Tibial nerve (tissue), 4 donors: ENCODE results near the gene MAVS. TPM values are rescaled to one million over a fixed set of nuclear protein-coding genes. Genes with fewer than 3 reads are reported as not detected.

ENCODE experiments used
- DNase-seq, 2 donors: peaks; one replicate each; pipeline ENCODE4 v3.0.0-alpha.2; 2019; ENCODE audit warnings: low spot score in 2 of 2
- H3K27ac ChIP-seq, 4 donors: fragments of 200-600 bp; sonication (generic) in 3 of 4; one replicate each; pipeline ENCODE4 v1.5.1; 2017 to 2019; ENCODE audit warnings: mild to moderate bottlenecking in 1 of 4
- H3K27me3 ChIP-seq, 2 donors: fragments of 200-600 bp; sonication (generic) in 1 of 2; one replicate each; pipeline versions ENCODE4 v1.5.1 to v1.6.0; 2017 to 2019
- H3K36me3 ChIP-seq, 3 donors: fragments of 200-600 bp; sonication (generic); one replicate each; pipeline ENCODE4 v1.5.1; 2018 to 2019
- H3K4me1 ChIP-seq, 4 donors: fragments of 200-600 bp; sonication (generic) in 3 of 4; one replicate each; pipeline ENCODE4 v1.5.1; 2017 to 2019
- H3K4me3 ChIP-seq, 4 donors: fragments of 200-600 bp; sonication (generic) in 3 of 4; one replicate each; pipeline ENCODE4 v1.5.1; 2017 to 2019; ENCODE audit warnings: mild to moderate bottlenecking in 1 of 4, moderate library complexity in 1 of 4
- H3K9me3 ChIP-seq, 4 donors: fragments of 200-600 bp; sonication (generic) in 3 of 4; one replicate each; pipeline ENCODE4 v1.5.1; 2017 to 2019
- CTCF ChIP-seq, 5 experiments: fragments of 200-600 bp in 3 of 5; fragments of 450-650 bp in 2 of 5; sonication (generic) in 3 of 5; IDR thresholded peaks; one replicate each; pipeline ENCODE4 v1.5.1; 2016 to 2019; ENCODE audit warnings: antibody characterized with exemption in 5 of 5, mild to moderate bottlenecking in 3 of 5, moderate library complexity in 2 of 5
- EP300 ChIP-seq, 2 donors: sonication (generic); formaldehyde crosslinking; IDR thresholded peaks; one replicate each; pipeline ENCODE4 v1.6.1; 2017; ENCODE audit warnings: antibody characterized with exemption in 2 of 2, mild to moderate bottlenecking in 1 of 2
- POLR2A ChIP-seq, 2 donors: fragments of 450-650 bp; IDR thresholded peaks; one replicate each; pipeline ENCODE4 v1.6.1; 2017; ENCODE audit warnings: antibody characterized with exemption in 2 of 2, mild to moderate bottlenecking in 2 of 2, moderate library complexity in 2 of 2
- WGBS, 2 donors: methylation state at CpG; one replicate each; pipeline ENCODE4 v1.1.5; 2018; 5-methylcytosine and 5-hydroxymethylcytosine counted together
- total RNA-seq, 4 donors: library from RNA; depleted of rRNA; stranded (reverse); fragments of >200 nt; gene quantifications; one replicate each; pipeline ENCODE4 v1.1.0, GENCODE V29; 2016

The MAVS gene
- total RNA-seq: 10 to 100 TPM; 34.5 to 49.8 (median 39.3) TPM

- Histone ChIP-seq H3K4me1 (peaks cover 0 to 28% (median 10%) of the 10 kb centered on the region in 4 donors), H3K9me3 (no peaks in the 10 kb centered on the region), H3K27me3 (no peaks in the 10 kb centered on the region), H3K36me3 (peaks cover 0 to 4% (median 0%) of the 10 kb centered on the region in 3 donors), H3K4me3 (peak within 1 kb of the TSS; percentile 73 to 94 (median 86)), H3K27ac (peak within 1 kb of the TSS; percentile 81 to 98 (median 91))
- TF ChIP-seq CTCF (IDR thresholded peaks at IDR 0.05): peak in 1 of 5 experiments; percentile 36
- TF ChIP-seq POLR2A (IDR thresholded peaks at IDR 0.05): peak in 1 of 2 donors; percentile 86
- TF ChIP-seq EP300 (IDR thresholded peaks at IDR 0.05): peak in 1 of 2 donors; percentile 90
- DNase-seq: peak; percentile 80 to 81
- WGBS, 2 donors: 0% methylated on average over 14 to 45 of the region's 72 CpGs
Observed at GRCh38 chr20:3846740-3847428, at the start of gene MAVS. MAVS (plus strand) TSS chr20:3846834; CDS start chr20:3854625, 7,791 bp downstream.

- DNase-seq: no peak
- Histone ChIP-seq H3K27ac (peak overlapping the region; percentile 60 to 98 (median 94)), H3K9me3 (no peaks in the 10 kb centered on the region), H3K4me3 (peak overlapping the region in 3 of 4 donors; percentile 46 to 67 (median 64)), H3K27me3 (no peaks in the 10 kb centered on the region), H3K4me1 (peaks cover 0 to 54% (median 26%) of the 10 kb centered on the region in 4 donors), H3K36me3 (peaks cover 0 to 35% (median 3%) of the 10 kb centered on the region in 3 donors)
- WGBS, 2 donors: 74 to 80% methylated on average over 4 to 5 of the region's 5 CpGs
- TF ChIP-seq POLR2A (IDR thresholded peaks at IDR 0.05) (no peak), CTCF (IDR thresholded peaks at IDR 0.05) (no peak), EP300 (IDR thresholded peaks at IDR 0.05) (no peak)
Observed at GRCh38 chr20:3797226-3797545, 49.4 kb upstream of the MAVS start.

GRCh38 chr20:3797592-3798372 is 48.9 kb upstream of the MAVS start:
- TF ChIP-seq POLR2A (IDR thresholded peaks at IDR 0.05) (no peak), EP300 (IDR thresholded peaks at IDR 0.05) (no peak), CTCF (IDR thresholded peaks at IDR 0.05) (no peak)
- DNase-seq: no peak
- H3K4me1 ChIP-seq: peaks cover 0 to 56% (median 26%) of the 10 kb centered on the region in 4 donors
- H3K4me3 ChIP-seq: peak overlapping the region in 2 of 4 donors; percentile 64 to 67
- H3K27ac ChIP-seq: peak overlapping the region in 3 of 4 donors; percentile 60 to 98 (median 96)
- H3K27me3 ChIP-seq: no peaks in the 10 kb centered on the region
- H3K36me3 ChIP-seq: peaks cover 0 to 41% (median 3%) of the 10 kb centered on the region in 3 donors
- H3K9me3 ChIP-seq: no peaks in the 10 kb centered on the region
- WGBS, 2 donors: 63 to 69% methylated on average over 19 of the region's 19 CpGs

- no peak for DNase-seq
- TF ChIP-seq EP300 (IDR thresholded peaks at IDR 0.05) (no peak), CTCF (IDR thresholded peaks at IDR 0.05) (no peak), POLR2A (IDR thresholded peaks at IDR 0.05) (no peak)
- 68 to 71% methylated on average over 5 of the region's 5 CpGs for WGBS, 2 donors
- Histone ChIP-seq H3K27me3 (no peaks in the 10 kb centered on the region), H3K4me1 (peaks cover 0 to 56% (median 26%) of the 10 kb centered on the region in 4 donors), H3K9me3 (no peaks in the 10 kb centered on the region), H3K4me3 (no peak overlapping the region), H3K36me3 (peaks cover 0 to 46% (median 3%) of the 10 kb centered on the region in 3 donors), H3K27ac (peak overlapping the region in 3 of 4 donors; percentile 60 to 98 (median 96))
Observed at GRCh38 chr20:3798373-3798768, 48.3 kb upstream of the MAVS start.

- H3K36me3 ChIP-seq: peaks cover 0 to 51% (median 3%) of the 10 kb centered on the region in 3 donors
- no peak for TF ChIP-seq POLR2A (IDR thresholded peaks at IDR 0.05)
- no peak for TF ChIP-seq CTCF (IDR thresholded peaks at IDR 0.05)
- TF ChIP-seq EP300 (IDR thresholded peaks at IDR 0.05): no peak
- H3K27me3 ChIP-seq: no peaks in the 10 kb centered on the region
- no peaks in the 10 kb centered on the region for H3K9me3 ChIP-seq
- H3K4me3 ChIP-seq: no peak overlapping the region
- no peak for DNase-seq
- H3K4me1 ChIP-seq: peaks cover 0 to 56% (median 26%) of the 10 kb centered on the region in 4 donors
- H3K27ac ChIP-seq: peak overlapping the region in 2 of 4 donors; percentile 96 to 98
- WGBS, 2 donors: 86 to 92% methylated on average over 3 of the region's 3 CpGs
Observed at GRCh38 chr20:3798908-3799248, 47.8 kb upstream of the MAVS start.
